H9 (cell line): ENCODE measurements around the gene DLK2. TPM values are rescaled to one million over a fixed set of nuclear protein-coding genes. Genes with fewer than 3 reads are reported as not detected.
"Not testable (repeated sequence)": the region's sequence is repeated elsewhere in the genome, so short reads cannot be mapped to it uniquely, and the experiment has no call there.

Experiments
- DNase-seq: peaks from one replicate; pipeline ENCODE4 v3.0.0-alpha.2; 2017
- H2AFZ ChIP-seq: one replicate; pipeline ENCODE4 v1.6.1; 2013; ENCODE audit warnings: mild to moderate bottlenecking, low read length, control low read depth, moderate library complexity
- H2AK5ac ChIP-seq: 2 replicates; pipeline ENCODE4 v1.6.1; 2013; ENCODE audit warnings: low read length, control low read depth, mixed read lengths; ENCODE audit not compliant: insufficient read length
- H2BK120ac ChIP-seq: one replicate; pipeline ENCODE4 v1.6.1; 2013; ENCODE audit warnings: low read depth, mild to moderate bottlenecking, low read length, control low read depth, inconsistent platforms; ENCODE audit not compliant: poor library complexity, severe bottlenecking
- H2BK12ac ChIP-seq: 2 replicates; pipeline ENCODE4 v1.6.1; 2013; ENCODE audit warnings: low read length, control low read depth, mixed read lengths, low read depth; ENCODE audit not compliant: insufficient read length
- H2BK15ac ChIP-seq: 2 replicates; pipeline ENCODE4 v1.6.1; 2013; ENCODE audit warnings: low read depth, low read length, control low read depth
- H2BK20ac ChIP-seq: one replicate; pipeline ENCODE4 v1.6.1; 2013; ENCODE audit warnings: low read depth, mild to moderate bottlenecking, low read length, control low read depth, inconsistent platforms; ENCODE audit not compliant: poor library complexity, severe bottlenecking
- H2BK5ac ChIP-seq: 2 replicates; pipeline ENCODE4 v1.6.1; 2013; ENCODE audit warnings: low read length, control low read depth, mixed read lengths; ENCODE audit not compliant: insufficient read length
- H3K14ac ChIP-seq: 2 replicates; pipeline ENCODE4 v1.6.1; 2013; ENCODE audit warnings: low read length, control low read depth; ENCODE audit not compliant: insufficient read depth
- H3K18ac ChIP-seq: 2 replicates; pipeline ENCODE4 v1.6.1; 2013; ENCODE audit warnings: low read depth, mild to moderate bottlenecking, mixed read lengths, low read length, control low read depth; ENCODE audit not compliant: insufficient read length
- H3K23ac ChIP-seq: 2 replicates; pipeline ENCODE4 v1.6.1; 2013; ENCODE audit warnings: low read length, control low read depth, mixed read lengths, low read depth; ENCODE audit not compliant: insufficient read length
- H3K23me2 ChIP-seq: 2 replicates; pipeline ENCODE4 v1.6.1; 2013; ENCODE audit warnings: low read depth, mild to moderate bottlenecking, mixed read lengths, low read length, control low read depth; ENCODE audit not compliant: insufficient read length, poor library complexity, severe bottlenecking
- H3K27ac ChIP-seq: 2 replicates; pipeline ENCODE4 v1.5.1; 2013; ENCODE audit warnings: low read length, control low read depth, mixed read lengths, low read depth; ENCODE audit not compliant: insufficient read length
- H3K27me3 ChIP-seq: 2 replicates; pipeline ENCODE4 v1.6.1; 2013; ENCODE audit warnings: low read length, control low read depth, inconsistent platforms; ENCODE audit not compliant: insufficient read depth
- H3K4ac ChIP-seq: 2 replicates; pipeline ENCODE4 v1.6.1; 2013; ENCODE audit warnings: low read depth, mild to moderate bottlenecking, control low read depth, inconsistent platforms, low read length, moderate library complexity
- H3K4me1 ChIP-seq: 2 replicates; pipeline ENCODE4 v1.6.1; 2013; ENCODE audit warnings: low read length, control low read depth, inconsistent platforms; ENCODE audit not compliant: insufficient read depth
- H3K4me2 ChIP-seq: 2 replicates; pipeline ENCODE4 v1.6.1; 2013; ENCODE audit warnings: low read length, control low read depth, mixed read lengths; ENCODE audit not compliant: insufficient read length, insufficient read depth
- H3K56ac ChIP-seq: 2 replicates; pipeline ENCODE4 v1.6.1; 2013; ENCODE audit warnings: low read depth, mild to moderate bottlenecking, mixed read lengths, low read length, control low read depth; ENCODE audit not compliant: insufficient read length
- H3K79me1 ChIP-seq: 2 replicates; pipeline ENCODE4 v1.6.1; 2013; ENCODE audit warnings: low read depth, mild to moderate bottlenecking, moderate library complexity, low read length, control low read depth, inconsistent platforms; ENCODE audit not compliant: insufficient read depth, poor library complexity, severe bottlenecking
- H3K79me2 ChIP-seq: 2 replicates; pipeline ENCODE4 v1.6.1; 2013; ENCODE audit warnings: low read length, control low read depth, inconsistent platforms; ENCODE audit not compliant: insufficient read depth
- H3K9ac ChIP-seq: 2 replicates; pipeline ENCODE4 v1.6.1; 2013; ENCODE audit warnings: low read length, control low read depth, mixed read lengths; ENCODE audit not compliant: insufficient read length; ENCODE audit errors: extremely low read depth
- H3K9me3 ChIP-seq: one replicate; pipeline ENCODE4 v1.6.1; 2013; ENCODE audit warnings: low read depth, low read length, inconsistent platforms; ENCODE audit not compliant: control insufficient read depth
- H3T11ph ChIP-seq: one replicate; pipeline ENCODE4 v1.6.1; 2013; ENCODE audit warnings: mild to moderate bottlenecking, low read length, control low read depth, inconsistent platforms
- H4K20me1 ChIP-seq: one replicate; pipeline ENCODE4 v1.6.1; 2013; ENCODE audit not compliant: control insufficient read depth, insufficient read length, insufficient read depth
- H4K5ac ChIP-seq: 2 replicates; pipeline ENCODE4 v1.6.1; 2013; ENCODE audit warnings: low read depth, mild to moderate bottlenecking, mixed read lengths, low read length, control low read depth; ENCODE audit not compliant: insufficient read length
- H4K8ac ChIP-seq: replicated peaks from 2 replicates; pipeline ENCODE4 v1.6.1; 2013; ENCODE audit warnings: low read length, control low read depth, mixed read lengths, low read depth; ENCODE audit not compliant: insufficient read length
- H4K91ac ChIP-seq: 2 replicates; pipeline ENCODE4 v1.6.1; 2013; ENCODE audit warnings: low read depth, mild to moderate bottlenecking, moderate library complexity, mixed read lengths, low read length, control low read depth; ENCODE audit not compliant: insufficient read length
- H3K27ac Mint-ChIP-seq, 3 experiments: 2 replicates in 2 of 3; 3 replicates in 1 of 3; pipeline ENCODE4 v1.8.0; 2020 to 2021; ENCODE audit warnings: mixed read lengths in 3 of 3, mild to moderate bottlenecking in 1 of 3, moderate library complexity in 1 of 3
- H3K27me3 Mint-ChIP-seq: 2 replicates; pipeline ENCODE4 v1.8.0; 2021; ENCODE audit warnings: low read depth, mild to moderate bottlenecking, moderate library complexity, mixed read lengths
- H3K36me3 Mint-ChIP-seq, 3 experiments: 2 replicates in 2 of 3; 3 replicates in 1 of 3; pipeline ENCODE4 v1.8.0; 2020 to 2021; ENCODE audit warnings: low read depth in 3 of 3, mixed read lengths in 3 of 3; ENCODE audit not compliant: insufficient read depth in 1 of 3
- H3K4me1 Mint-ChIP-seq, 2 experiments: 2 replicates each; pipeline ENCODE4 v1.8.0; 2020; ENCODE audit warnings: mixed read lengths in 2 of 2
- H3K4me3 Mint-ChIP-seq, 2 experiments: 2 replicates in 1 of 2; 3 replicates in 1 of 2; pipeline ENCODE4 v1.8.0; 2020 to 2021; ENCODE audit warnings: mild to moderate bottlenecking in 2 of 2, mixed read lengths in 2 of 2, moderate library complexity in 1 of 2
- H3K9me3 Mint-ChIP-seq, 2 experiments: 2 replicates in 1 of 2; 3 replicates in 1 of 2; pipeline ENCODE4 v1.8.0; 2020; ENCODE audit warnings: mild to moderate bottlenecking in 2 of 2, mixed read lengths in 2 of 2, moderate library complexity in 1 of 2
- WGBS: extraction: QIAGEN DNeasy Blood & Tissue Kit; methylation state at CpG from one replicate; pipeline ENCODE4 v1.1.7; 2013; ENCODE audit warnings: missing lambda C conversion rate, low lambda C conversion rate, mixed read lengths; ENCODE audit not compliant: insufficient read length; ENCODE audit errors: extremely low coverage; 5-methylcytosine and 5-hydroxymethylcytosine counted together
- total RNA-seq: library from RNA; stranded (reverse); gene quantifications from 2 replicates; pipeline ENCODE4 v1.2.1, GENCODE V29; 2021
- TF ChIP-seq, protein P1 (sequence below): fragments of 200-600 bp; sonication (generic); conservative IDR thresholded peaks from 3 replicates; pipeline ENCODE4 v1.8.0; 2021; ENCODE audit warnings: antibody characterized with exemption, mild to moderate bottlenecking

Gene DLK2
- total RNA-seq, 1 experiment from 2014 or later: 0.96 TPM

DNA sequence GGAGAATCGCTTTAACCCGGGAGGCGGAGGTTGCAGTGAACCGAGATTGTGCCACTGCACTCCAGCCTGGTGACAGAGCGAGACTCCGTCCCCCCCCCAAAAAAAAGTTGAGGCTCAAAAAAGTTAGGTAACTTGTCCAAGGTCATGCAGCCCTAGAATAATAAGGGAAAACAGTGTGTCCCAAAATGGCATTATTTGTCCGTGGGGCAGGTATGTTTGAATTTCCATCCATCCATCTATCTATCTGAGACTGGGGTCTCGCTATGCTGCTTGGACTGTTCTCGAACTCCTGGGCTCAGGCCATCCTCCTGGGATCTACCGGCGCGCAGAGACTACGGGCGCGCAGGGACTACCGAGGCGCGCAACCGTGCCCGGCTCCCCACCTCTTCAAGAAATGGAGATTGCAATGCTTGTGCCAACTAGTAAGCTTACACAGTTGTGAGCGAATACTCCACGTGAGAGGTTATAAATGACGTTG lies 28.4 kb downstream of the DLK2 start:
- H3K4me2 ChIP-seq: peak overlapping the region; percentile 41
- H4K20me1 ChIP-seq: no peaks in the 10 kb centered on the region
- no peak overlapping the region for H3K27ac ChIP-seq
- Mint-ChIP-seq H3K9me3 (peaks cover 14 to 15% of the 10 kb centered on the region in 2 experiments; a peak in 4 of 5 replicates), H3K4me1 (peaks cover 14% of the 10 kb centered on the region in 2 experiments), H3K36me3 (peaks cover 0 to 5% (median 2%) of the 10 kb centered on the region in 3 experiments; a peak in 4 of 7 replicates), H3K27ac (peak overlapping the region in 2 of 3 experiments; percentile 74 to 98; a peak in 2 of 7 replicates), H3K27me3 (peaks cover 14% of the 10 kb centered on the region), H3K4me3 (peak overlapping the region; percentile 90)
- WGBS: no CpG with 5 or more reads among the region's 23 CpGs
- H2BK12ac ChIP-seq: no peak overlapping the region
- no peak overlapping the region for H2BK20ac ChIP-seq
- no peaks in the 10 kb centered on the region for H3K9me3 ChIP-seq
- H2BK15ac ChIP-seq: no peak overlapping the region
- no peak overlapping the region for H3K4ac ChIP-seq
- no peaks in the 10 kb centered on the region for H3K27me3 ChIP-seq
- TF ChIP-seq, protein P1, sequence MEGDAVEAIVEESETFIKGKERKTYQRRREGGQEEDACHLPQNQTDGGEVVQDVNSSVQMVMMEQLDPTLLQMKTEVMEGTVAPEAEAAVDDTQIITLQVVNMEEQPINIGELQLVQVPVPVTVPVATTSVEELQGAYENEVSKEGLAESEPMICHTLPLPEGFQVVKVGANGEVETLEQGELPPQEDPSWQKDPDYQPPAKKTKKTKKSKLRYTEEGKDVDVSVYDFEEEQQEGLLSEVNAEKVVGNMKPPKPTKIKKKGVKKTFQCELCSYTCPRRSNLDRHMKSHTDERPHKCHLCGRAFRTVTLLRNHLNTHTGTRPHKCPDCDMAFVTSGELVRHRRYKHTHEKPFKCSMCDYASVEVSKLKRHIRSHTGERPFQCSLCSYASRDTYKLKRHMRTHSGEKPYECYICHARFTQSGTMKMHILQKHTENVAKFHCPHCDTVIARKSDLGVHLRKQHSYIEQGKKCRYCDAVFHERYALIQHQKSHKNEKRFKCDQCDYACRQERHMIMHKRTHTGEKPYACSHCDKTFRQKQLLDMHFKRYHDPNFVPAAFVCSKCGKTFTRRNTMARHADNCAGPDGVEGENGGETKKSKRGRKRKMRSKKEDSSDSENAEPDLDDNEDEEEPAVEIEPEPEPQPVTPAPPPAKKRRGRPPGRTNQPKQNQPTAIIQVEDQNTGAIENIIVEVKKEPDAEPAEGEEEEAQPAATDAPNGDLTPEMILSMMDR: no peak
- H4K8ac ChIP-seq: no peak overlapping the region
- no peak overlapping the region for H3T11ph ChIP-seq
- peak overlapping the region; percentile 1 for H3K18ac ChIP-seq
- H2BK5ac ChIP-seq: no peak overlapping the region
- H2AK5ac ChIP-seq: no peak overlapping the region
- H2BK120ac ChIP-seq: no peak overlapping the region
- H3K14ac ChIP-seq: no peak overlapping the region
- H3K56ac ChIP-seq: no peak overlapping the region
- H3K4me1 ChIP-seq: peaks cover 4% of the 10 kb centered on the region; the same call in 1 of the 2 replicates
- H3K23ac ChIP-seq: no peak overlapping the region
- peaks cover 7% of the 10 kb centered on the region for H3K23me2 ChIP-seq
- no peak overlapping the region for H2AFZ ChIP-seq
- no peaks in the 10 kb centered on the region for H3K79me1 ChIP-seq
- H3K9ac ChIP-seq: peak overlapping the region; percentile 5
- no peak overlapping the region for H4K91ac ChIP-seq
- DNase-seq: no peak
- H4K5ac ChIP-seq: no peak overlapping the region
- no peaks in the 10 kb centered on the region for H3K79me2 ChIP-seq

- not testable (repeated sequence) for H2AFZ ChIP-seq, H3K4me1 ChIP-seq, H3K36me3 Mint-ChIP-seq, H3K9ac ChIP-seq, H3K4me2 ChIP-seq, H2BK20ac ChIP-seq, H4K5ac ChIP-seq, H3K9me3 ChIP-seq, H3K56ac ChIP-seq, H2BK5ac ChIP-seq, H2BK15ac ChIP-seq, H2BK12ac ChIP-seq, H2BK120ac ChIP-seq, H3K79me1 ChIP-seq, H3K4me3 Mint-ChIP-seq, H3K79me2 ChIP-seq, H3K14ac ChIP-seq, H3K18ac ChIP-seq, H3K23ac ChIP-seq, H4K20me1 ChIP-seq, H3T11ph ChIP-seq, H4K91ac ChIP-seq, H3K23me2 ChIP-seq, H3K27ac Mint-ChIP-seq, H3K4ac ChIP-seq, H4K8ac ChIP-seq, H3K27ac ChIP-seq, H3K27me3 ChIP-seq, H2AK5ac ChIP-seq, DNase-seq
- Mint-ChIP-seq H3K4me1 (peaks cover 14% of the 10 kb centered on the region in 2 experiments), H3K9me3 (peaks cover 14 to 18% of the 10 kb centered on the region in 2 experiments; a peak in 4 of 5 replicates), H3K27me3 (peaks cover 16% of the 10 kb centered on the region)
- no CpG with 5 or more reads among the region's 33 CpGs for WGBS
Observed at GRCh38 chr6:43425083-43425482, 30.3 kb downstream of the DLK2 start.
